SK-N-SH (cell line): ENCODE results near the gene FUT9. TPM values are rescaled to one million over a fixed set of nuclear protein-coding genes. Genes with fewer than 3 reads are reported as not detected.

Experiments used
- CTCF ChIA-PET: fragments of 300-600, 350-600 bp; formaldehyde crosslinking; extraction: SDS; loops from one replicate; lab custom pipeline; 2021; lab: Yijun Ruan, JAX
- POLR2A ChIA-PET: fragments of 350-600 bp; sonication (Branson Sonifier 250); formaldehyde crosslinking; extraction: SDS; loops from one replicate; lab custom pipeline; 2020; ENCODE audit warnings: antibody characterized with exemption, inconsistent platforms; lab: Yijun Ruan, JAX
- DNase-seq: peaks from one replicate; pipeline ENCODE4 v3.0.0; 2012
- H2AFZ ChIP-seq: fragments of 200-600 bp; sonication (generic); 2 replicates; pipeline ENCODE4 v1.8.1; 2016; ENCODE audit warnings: antibody characterized with exemption, mild to moderate bottlenecking, low read depth
- H3F3A ChIP-seq: fragments of 200-600 bp; sonication (generic); replicated peaks from 2 replicates; pipeline ENCODE3; 2016; ENCODE audit warnings: antibody characterized with exemption, mild to moderate bottlenecking; ENCODE audit not compliant: insufficient read depth
- H3K27ac ChIP-seq, 2 experiments: fragments of 200-500 bp in 1 of 2; fragments of 200-600 bp in 1 of 2; sonication (Bioruptor generic) in 1 of 2; sonication (generic), shearing (Covaris generic) in 1 of 2; 2 replicates each; pipeline versions ENCODE4 v1.5.1 to v1.6.1; 2014 to 2016; ENCODE audit warnings: low read depth in 2 of 2, inconsistent platforms in 1 of 2, low read length in 1 of 2, mild to moderate bottlenecking in 1 of 2, mixed read lengths in 1 of 2
- H3K27me3 ChIP-seq: fragments of 200-600 bp; sonication (generic), shearing (Covaris generic); 2 replicates; pipeline ENCODE4 v1.6.1; 2016; ENCODE audit warnings: mixed run types; ENCODE audit not compliant: insufficient read depth
- H3K36me3 ChIP-seq, 2 experiments: fragments of 200-500 bp in 1 of 2; fragments of 200-600 bp in 1 of 2; sonication (Bioruptor generic) in 1 of 2; sonication (generic) in 1 of 2; replicated peaks in 1 of 2; 2 replicates each; pipeline versions ENCODE3 to v1.5.1; 2014 to 2016; ENCODE audit warnings: low read length in 1 of 2, mild to moderate bottlenecking in 1 of 2; ENCODE audit not compliant: insufficient read depth in 2 of 2, control insufficient read depth in 1 of 2
- H3K4me1 ChIP-seq, 2 experiments: fragments of 200-500 bp in 1 of 2; fragments of 200-600 bp in 1 of 2; sonication (Bioruptor generic) in 1 of 2; sonication (generic), shearing (Covaris generic) in 1 of 2; 2 replicates each; pipeline versions ENCODE4 v1.5.1 to v1.6.1; 2014 to 2016; ENCODE audit warnings: low read depth in 1 of 2, low read length in 1 of 2, mixed run types in 1 of 2; ENCODE audit not compliant: insufficient read depth in 2 of 2, control insufficient read depth in 1 of 2
- H3K4me2 ChIP-seq: fragments of 200-600 bp; sonication (generic), shearing (Covaris generic); 2 replicates; pipeline ENCODE4 v1.6.1; 2017; ENCODE audit warnings: mixed run types
- H3K4me3 ChIP-seq, 2 experiments: fragments of 200-500 bp in 1 of 2; fragments of 200-600 bp in 1 of 2; sonication (Bioruptor generic) in 1 of 2; sonication (generic), shearing (Covaris generic) in 1 of 2; 2 replicates each; pipeline versions ENCODE4 v1.5.1 to v1.8.1; 2014 to 2016; ENCODE audit warnings: low read depth in 2 of 2, inconsistent platforms in 1 of 2, low read length in 1 of 2, mild to moderate bottlenecking in 1 of 2, mixed read lengths in 1 of 2, moderate library complexity in 1 of 2
- H3K79me2 ChIP-seq: fragments of 200-600 bp; sonication (generic); 2 replicates; pipeline ENCODE4 v1.8.1; 2017; ENCODE audit warnings: mild to moderate bottlenecking; ENCODE audit not compliant: insufficient read depth
- H3K9ac ChIP-seq: fragments of 200-600 bp; sonication (generic); 2 replicates; pipeline ENCODE4 v1.6.1; 2017; ENCODE audit warnings: mixed run types
- H3K9me2 ChIP-seq: fragments of 200-600 bp; sonication (generic); 2 replicates; pipeline ENCODE4 v1.6.1; 2017; ENCODE audit warnings: mixed run types
- H3K9me3 ChIP-seq: fragments of 200-600 bp; sonication (generic); 2 replicates; pipeline ENCODE4 v1.6.1; 2017; ENCODE audit warnings: mixed run types, mild to moderate bottlenecking, moderate library complexity
- H4K20me1 ChIP-seq: fragments of 200-600 bp; sonication (generic); 2 replicates; pipeline ENCODE4 v1.6.1; 2017; ENCODE audit warnings: mild to moderate bottlenecking, mixed run types; ENCODE audit not compliant: insufficient read depth
- EZH2phosphoT487 ChIP-seq: fragments of 200-600 bp; sonication (generic); IDR thresholded peaks from 2 replicates; pipeline ENCODE4 v1.6.1; 2017; ENCODE audit warnings: low read depth, mixed run types, mild to moderate bottlenecking, antibody characterized with exemption, moderate library complexity, borderline replicate concordance
- FOSL2 ChIP-seq: IDR thresholded peaks from 2 replicates; pipeline ENCODE4 v1.4.0; 2012; ENCODE audit warnings: low read depth, mild to moderate bottlenecking, moderate library complexity, borderline replicate concordance
- FOXM1 ChIP-seq: IDR thresholded peaks from 2 replicates; pipeline ENCODE4 v1.4.0; 2012; ENCODE audit warnings: low read depth, mild to moderate bottlenecking
- GABPA ChIP-seq: IDR thresholded peaks from 2 replicates; pipeline ENCODE4 v1.4.0; 2012; ENCODE audit warnings: low read depth, mild to moderate bottlenecking
- GATA2 ChIP-seq: sonication (generic); formaldehyde crosslinking; IDR thresholded peaks from 2 replicates; pipeline ENCODE4 v1.5.0; 2020; ENCODE audit warnings: mild to moderate bottlenecking, missing genetic modification reagents
- JUND ChIP-seq: IDR thresholded peaks from 2 replicates; pipeline ENCODE4 v1.4.0; 2012
- NRF1 ChIP-seq: IDR thresholded peaks from 2 replicates; pipeline ENCODE4 v1.6.1; 2012; ENCODE audit warnings: low read depth, mild to moderate bottlenecking, low read length
- POLR2AphosphoS5 ChIP-seq: IDR thresholded peaks from 2 replicates; pipeline ENCODE4 v1.6.1; 2012; ENCODE audit warnings: low read depth, low read length
- RAD21 ChIP-seq: IDR thresholded peaks from 2 replicates; pipeline ENCODE4 v1.6.1; 2012; ENCODE audit warnings: mild to moderate bottlenecking, low read length
- RFX5 ChIP-seq: IDR thresholded peaks from 2 replicates; pipeline ENCODE4 v1.6.1; 2012; ENCODE audit warnings: mild to moderate bottlenecking, improper control_type of control experiment, low read length
- SMC3 ChIP-seq: IDR thresholded peaks from 2 replicates; pipeline ENCODE4 v1.6.1; 2012; ENCODE audit warnings: low read depth, low read length, improper control_type of control experiment
- WGBS: methylation state at CpG from one replicate; pipeline ENCODE4 v1.1.6; 2017; ENCODE audit warnings: low lambda C conversion rate; 5-methylcytosine and 5-hydroxymethylcytosine counted together
- polyA plus RNA-seq, 3 experiments: library from polyadenylated mRNA; depleted of rRNA; stranded (reverse); fragments of >200 nt; gene quantifications; 2 replicates each; pipeline ENCODE4 v1.2.3, GENCODE V29; 2012
- TF ChIP-seq, protein P1 (sequence below): IDR thresholded peaks from 2 replicates; pipeline ENCODE4 v1.6.1; 2012; ENCODE audit warnings: mild to moderate bottlenecking, low read depth, low read length, moderate library complexity
- TF ChIP-seq, protein P2 (sequence below): fragments of 150-350 bp; IDR thresholded peaks from 2 replicates; pipeline ENCODE4 v1.6.1; 2016; ENCODE audit warnings: mild to moderate bottlenecking, low read depth, low read length
- TF ChIP-seq, protein P3 (sequence below): fragments of 200-600 bp; sonication (generic); IDR thresholded peaks from 2 replicates; pipeline ENCODE4 v1.6.1; 2017; ENCODE audit warnings: antibody characterized with exemption, mild to moderate bottlenecking, moderate library complexity
- TF ChIP-seq, protein P4 (sequence below): IDR thresholded peaks from 2 replicates; pipeline ENCODE4 v1.4.0; 2012; ENCODE audit warnings: low read depth, borderline replicate concordance

Gene FUT9
- polyA plus RNA-seq, 1 of the 3 experiments (the other 2 are of a cell fraction), result under 0.01 TPM

GRCh38 chr6:96086745-96087144 is 71.0 kb downstream of the FUT9 start (continued):
- TF ChIP-seq, protein P1, sequence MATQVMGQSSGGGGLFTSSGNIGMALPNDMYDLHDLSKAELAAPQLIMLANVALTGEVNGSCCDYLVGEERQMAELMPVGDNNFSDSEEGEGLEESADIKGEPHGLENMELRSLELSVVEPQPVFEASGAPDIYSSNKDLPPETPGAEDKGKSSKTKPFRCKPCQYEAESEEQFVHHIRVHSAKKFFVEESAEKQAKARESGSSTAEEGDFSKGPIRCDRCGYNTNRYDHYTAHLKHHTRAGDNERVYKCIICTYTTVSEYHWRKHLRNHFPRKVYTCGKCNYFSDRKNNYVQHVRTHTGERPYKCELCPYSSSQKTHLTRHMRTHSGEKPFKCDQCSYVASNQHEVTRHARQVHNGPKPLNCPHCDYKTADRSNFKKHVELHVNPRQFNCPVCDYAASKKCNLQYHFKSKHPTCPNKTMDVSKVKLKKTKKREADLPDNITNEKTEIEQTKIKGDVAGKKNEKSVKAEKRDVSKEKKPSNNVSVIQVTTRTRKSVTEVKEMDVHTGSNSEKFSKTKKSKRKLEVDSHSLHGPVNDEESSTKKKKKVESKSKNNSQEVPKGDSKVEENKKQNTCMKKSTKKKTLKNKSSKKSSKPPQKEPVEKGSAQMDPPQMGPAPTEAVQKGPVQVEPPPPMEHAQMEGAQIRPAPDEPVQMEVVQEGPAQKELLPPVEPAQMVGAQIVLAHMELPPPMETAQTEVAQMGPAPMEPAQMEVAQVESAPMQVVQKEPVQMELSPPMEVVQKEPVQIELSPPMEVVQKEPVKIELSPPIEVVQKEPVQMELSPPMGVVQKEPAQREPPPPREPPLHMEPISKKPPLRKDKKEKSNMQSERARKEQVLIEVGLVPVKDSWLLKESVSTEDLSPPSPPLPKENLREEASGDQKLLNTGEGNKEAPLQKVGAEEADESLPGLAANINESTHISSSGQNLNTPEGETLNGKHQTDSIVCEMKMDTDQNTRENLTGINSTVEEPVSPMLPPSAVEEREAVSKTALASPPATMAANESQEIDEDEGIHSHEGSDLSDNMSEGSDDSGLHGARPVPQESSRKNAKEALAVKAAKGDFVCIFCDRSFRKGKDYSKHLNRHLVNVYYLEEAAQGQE, result no peak
- no peak for TF ChIP-seq EZH2phosphoT487

- no peaks in the 10 kb centered on the region for H3K36me3 ChIP-seq
- H3K4me3 ChIP-seq, result no peak overlapping the region
- ChIA-PET CTCF (interaction anchor here (1.0 to 1.4 kb wide), 3 partner anchors 19 to 653 kb away, joined by 3 to 4 read pairs (median 3); no protein-coding TSS in a partner anchor), POLR2A (no interaction called here)
- DNase-seq, result no peak
- no peak overlapping the region for H2AFZ ChIP-seq
- WGBS, result 25% methylated on average over 1 of the region's 1 CpG
- no peaks in the 10 kb centered on the region for H3K27me3 ChIP-seq
- H3K4me2 ChIP-seq, result no peak overlapping the region
- TF ChIP-seq, protein P1, result no peak
- TF ChIP-seq RFX5 (no peak), POLR2AphosphoS5 (no peak), RAD21 (peak; percentile 22; the same call in 1 of the 2 replicates), GABPA (no peak), FOXM1 (no peak), JUND (no peak), GATA2 (CRISPR knock-in tag) (no peak), FOSL2 (no peak), NRF1 (no peak), SMC3 (peak; percentile 24; the same call in 1 of the 2 replicates)
- TF ChIP-seq, protein P2, sequence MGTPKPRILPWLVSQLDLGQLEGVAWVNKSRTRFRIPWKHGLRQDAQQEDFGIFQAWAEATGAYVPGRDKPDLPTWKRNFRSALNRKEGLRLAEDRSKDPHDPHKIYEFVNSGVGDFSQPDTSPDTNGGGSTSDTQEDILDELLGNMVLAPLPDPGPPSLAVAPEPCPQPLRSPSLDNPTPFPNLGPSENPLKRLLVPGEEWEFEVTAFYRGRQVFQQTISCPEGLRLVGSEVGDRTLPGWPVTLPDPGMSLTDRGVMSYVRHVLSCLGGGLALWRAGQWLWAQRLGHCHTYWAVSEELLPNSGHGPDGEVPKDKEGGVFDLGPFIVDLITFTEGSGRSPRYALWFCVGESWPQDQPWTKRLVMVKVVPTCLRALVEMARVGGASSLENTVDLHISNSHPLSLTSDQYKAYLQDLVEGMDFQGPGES, result no peak
- TF ChIP-seq, protein P3, sequence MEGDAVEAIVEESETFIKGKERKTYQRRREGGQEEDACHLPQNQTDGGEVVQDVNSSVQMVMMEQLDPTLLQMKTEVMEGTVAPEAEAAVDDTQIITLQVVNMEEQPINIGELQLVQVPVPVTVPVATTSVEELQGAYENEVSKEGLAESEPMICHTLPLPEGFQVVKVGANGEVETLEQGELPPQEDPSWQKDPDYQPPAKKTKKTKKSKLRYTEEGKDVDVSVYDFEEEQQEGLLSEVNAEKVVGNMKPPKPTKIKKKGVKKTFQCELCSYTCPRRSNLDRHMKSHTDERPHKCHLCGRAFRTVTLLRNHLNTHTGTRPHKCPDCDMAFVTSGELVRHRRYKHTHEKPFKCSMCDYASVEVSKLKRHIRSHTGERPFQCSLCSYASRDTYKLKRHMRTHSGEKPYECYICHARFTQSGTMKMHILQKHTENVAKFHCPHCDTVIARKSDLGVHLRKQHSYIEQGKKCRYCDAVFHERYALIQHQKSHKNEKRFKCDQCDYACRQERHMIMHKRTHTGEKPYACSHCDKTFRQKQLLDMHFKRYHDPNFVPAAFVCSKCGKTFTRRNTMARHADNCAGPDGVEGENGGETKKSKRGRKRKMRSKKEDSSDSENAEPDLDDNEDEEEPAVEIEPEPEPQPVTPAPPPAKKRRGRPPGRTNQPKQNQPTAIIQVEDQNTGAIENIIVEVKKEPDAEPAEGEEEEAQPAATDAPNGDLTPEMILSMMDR, result peak; percentile 37
- TF ChIP-seq, protein P4, sequence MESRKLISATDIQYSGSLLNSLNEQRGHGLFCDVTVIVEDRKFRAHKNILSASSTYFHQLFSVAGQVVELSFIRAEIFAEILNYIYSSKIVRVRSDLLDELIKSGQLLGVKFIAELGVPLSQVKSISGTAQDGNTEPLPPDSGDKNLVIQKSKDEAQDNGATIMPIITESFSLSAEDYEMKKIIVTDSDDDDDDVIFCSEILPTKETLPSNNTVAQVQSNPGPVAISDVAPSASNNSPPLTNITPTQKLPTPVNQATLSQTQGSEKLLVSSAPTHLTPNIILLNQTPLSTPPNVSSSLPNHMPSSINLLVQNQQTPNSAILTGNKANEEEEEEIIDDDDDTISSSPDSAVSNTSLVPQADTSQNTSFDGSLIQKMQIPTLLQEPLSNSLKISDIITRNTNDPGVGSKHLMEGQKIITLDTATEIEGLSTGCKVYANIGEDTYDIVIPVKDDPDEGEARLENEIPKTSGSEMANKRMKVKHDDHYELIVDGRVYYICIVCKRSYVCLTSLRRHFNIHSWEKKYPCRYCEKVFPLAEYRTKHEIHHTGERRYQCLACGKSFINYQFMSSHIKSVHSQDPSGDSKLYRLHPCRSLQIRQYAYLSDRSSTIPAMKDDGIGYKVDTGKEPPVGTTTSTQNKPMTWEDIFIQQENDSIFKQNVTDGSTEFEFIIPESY, result no peak
- no peak overlapping the region for H3K27ac ChIP-seq
- no peaks in the 10 kb centered on the region for H3K9me2 ChIP-seq
- no peaks in the 10 kb centered on the region for H3K79me2 ChIP-seq
- no peaks in the 10 kb centered on the region for H3K4me1 ChIP-seq
- no peaks in the 10 kb centered on the region for H3K9me3 ChIP-seq
- H4K20me1 ChIP-seq, result no peaks in the 10 kb centered on the region
- no peaks in the 10 kb centered on the region for H3F3A ChIP-seq
- H3K9ac ChIP-seq, result no peak overlapping the region
Measured at GRCh38 chr6:96089173-96089572, 73.4 kb downstream of the FUT9 start.
